HG03575 (cell line): Measurements from ENCODE around the gene RAP1B.
"Not testable (repeated sequence)": the region's sequence is repeated elsewhere in the genome, so short reads cannot be mapped to it uniquely, and the experiment has no call there.

Experiments
- ATAC-seq: cut with Tn5 transposase; IDR thresholded peaks from one replicate; pipeline ENCODE4 v1.9.1; 2021; ENCODE audit not compliant: unreplicated experiment, insufficient number of reproducible peaks, low FRiP score; ENCODE audit errors: extremely low read depth

RAP1B gene

GRCh38 chr12:68630050-68630449 lies 19.4 kb downstream of the RAP1B start:
- no peak for ATAC-seq

DNA sequence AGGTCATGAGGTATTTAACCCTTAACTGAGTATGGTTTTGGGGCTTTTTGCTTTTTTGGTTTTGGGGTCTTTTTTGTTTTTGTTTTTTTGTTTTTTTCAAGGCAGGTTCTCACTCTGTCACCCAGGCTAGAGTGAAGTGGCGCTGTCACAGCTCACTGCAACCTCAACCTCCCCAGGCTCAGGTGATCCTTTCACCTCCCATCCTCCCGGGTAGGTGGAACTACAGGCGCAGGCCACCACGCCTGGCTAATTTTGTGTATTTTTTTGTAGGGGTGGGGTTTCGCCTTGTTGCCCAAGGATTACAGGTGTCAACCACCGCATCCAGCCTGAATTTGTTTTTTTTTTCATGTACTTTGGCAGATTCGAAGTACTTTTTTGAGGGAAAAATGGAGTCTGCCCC lies 19.9 kb downstream of the RAP1B start:
- no peak for ATAC-seq

- no peak for ATAC-seq
These were observed 20.5 kb downstream of the RAP1B start for GRCh38 chr12:68631227-68631626.

- no peak for ATAC-seq
These were observed 21.8 kb downstream of the RAP1B start for GRCh38 chr12:68632486-68632885.

GRCh38 chr12:68633614-68634558 lies 23.2 kb downstream of the RAP1B start:
- ATAC-seq: no peak

GRCh38 chr12:68636268-68636667 lies 25.6 kb downstream of the RAP1B start:
- ATAC-seq: no peak

GRCh38 chr12:68637439-68637838 lies 26.7 kb downstream of the RAP1B start:
- not testable (repeated sequence) for ATAC-seq

GRCh38 chr12:68638171-68638570 lies 27.5 kb downstream of the RAP1B start:
- no peak for ATAC-seq

- no peak for ATAC-seq
These were observed 28.2 kb downstream of the RAP1B start for GRCh38 chr12:68638721-68639395.

DNA sequence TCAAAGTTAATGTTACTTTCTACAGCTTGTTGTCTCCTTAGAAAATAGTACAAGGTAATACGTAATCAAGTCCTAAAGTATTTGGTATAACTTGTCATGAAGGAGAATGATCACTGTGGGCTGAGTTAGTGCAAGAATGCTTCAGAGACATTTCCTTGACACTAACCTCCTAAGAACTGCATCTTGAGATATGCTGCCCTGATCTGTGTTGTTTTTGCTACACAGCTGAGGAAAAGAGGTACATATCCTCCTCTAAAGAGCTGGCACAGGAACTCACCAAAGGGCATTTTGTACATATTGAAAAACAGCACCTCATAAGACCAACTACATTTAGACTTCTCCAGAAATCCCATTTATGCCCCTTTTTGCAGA lies 28.7 kb downstream of the RAP1B start:
- ATAC-seq: no peak

DNA sequence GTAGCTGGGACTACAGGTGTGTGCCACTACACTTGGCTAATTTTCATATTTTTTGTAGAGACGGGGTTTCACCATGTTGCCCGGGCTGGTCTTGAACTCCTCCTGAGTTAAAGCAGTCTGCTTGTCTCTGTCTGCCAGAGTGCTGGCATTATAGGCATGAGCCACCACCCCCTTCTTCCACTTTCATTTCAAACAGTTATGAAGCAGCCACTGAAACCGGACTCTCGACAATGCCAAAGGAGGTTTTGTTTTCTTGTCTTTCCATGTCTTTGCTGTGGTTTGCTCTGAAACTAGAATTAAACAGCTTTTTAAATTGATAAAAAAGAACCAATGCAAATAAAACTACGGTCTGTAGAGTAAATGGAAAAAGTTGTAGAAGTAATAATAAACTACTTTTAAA lies 30.4 kb downstream of the RAP1B start:
- ATAC-seq: peak; percentile 72

- ATAC-seq: no peak
These were observed 35.8 kb downstream of the RAP1B start for GRCh38 chr12:68646484-68646883.

DNA sequence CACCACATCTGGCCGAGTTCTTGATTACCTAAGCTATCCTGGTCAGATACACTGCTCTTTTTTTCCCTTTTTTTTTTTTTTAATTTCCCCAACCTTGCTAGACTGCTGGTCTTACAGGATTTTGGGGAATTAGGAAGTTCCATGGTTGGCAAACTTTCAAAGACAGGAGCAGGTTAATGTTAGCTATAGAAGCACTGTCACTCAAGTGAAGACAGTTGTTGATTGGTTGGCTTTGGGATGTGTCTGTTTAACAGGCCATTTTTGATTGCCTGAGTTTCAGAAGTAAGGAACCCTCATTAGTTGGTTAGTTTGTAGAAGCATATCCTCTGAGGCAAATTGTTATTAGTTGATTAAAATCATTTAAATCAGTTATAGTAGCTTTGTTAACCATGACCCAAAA lies 36.8 kb downstream of the RAP1B start:
- ATAC-seq: no peak

DNA sequence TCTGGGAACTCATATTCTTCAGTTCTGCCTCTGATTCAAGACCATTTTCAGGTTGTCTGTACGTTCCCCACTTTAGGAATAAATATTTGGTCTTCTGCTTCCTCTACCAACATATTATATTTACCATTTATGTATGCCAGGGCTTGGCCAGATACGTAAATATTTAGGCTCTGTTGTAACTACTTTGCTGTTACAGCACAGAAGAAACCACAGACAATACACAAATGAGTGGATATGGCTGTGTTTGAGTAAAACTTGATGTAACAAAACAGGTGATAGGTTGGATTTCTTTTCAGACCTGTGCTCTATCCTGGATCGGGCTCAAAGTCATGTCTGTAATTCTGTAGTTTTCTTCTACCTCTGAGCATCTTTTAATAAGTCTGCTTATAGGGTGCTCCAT lies 37.5 kb downstream of the RAP1B start:
- no peak for ATAC-seq

GRCh38 chr12:68665016-68665569 lies 54.4 kb downstream of the RAP1B start:
- no peak for ATAC-seq

- ATAC-seq: no peak
These were observed 56.6 kb downstream of the RAP1B start for GRCh38 chr12:68667291-68667690.

DNA sequence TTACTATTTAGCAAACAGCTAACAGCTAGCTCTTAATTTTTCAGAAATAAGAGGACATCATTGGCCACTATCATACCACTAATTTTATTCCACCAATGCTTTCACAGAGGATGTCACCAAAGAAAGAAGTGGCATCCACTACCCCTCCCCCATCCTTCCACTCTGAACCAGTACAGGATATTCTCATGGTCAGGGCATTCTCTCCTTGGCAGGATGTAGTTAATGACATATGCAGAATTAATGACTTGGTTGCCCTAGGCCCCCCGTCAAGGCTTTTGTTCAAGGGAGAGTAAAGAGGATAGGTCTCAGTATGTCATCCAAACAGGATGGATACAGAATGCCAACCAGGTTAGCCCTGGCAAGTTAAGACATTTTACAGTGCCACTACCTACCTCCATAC lies 57.2 kb downstream of the RAP1B start:
- no peak for ATAC-seq

- no peak for ATAC-seq
These were observed 60.5 kb downstream of the RAP1B start for GRCh38 chr12:68671179-68671578.

GRCh38 chr12:68673788-68674187 lies 63.1 kb downstream of the RAP1B start:
- no peak for ATAC-seq

DNA sequence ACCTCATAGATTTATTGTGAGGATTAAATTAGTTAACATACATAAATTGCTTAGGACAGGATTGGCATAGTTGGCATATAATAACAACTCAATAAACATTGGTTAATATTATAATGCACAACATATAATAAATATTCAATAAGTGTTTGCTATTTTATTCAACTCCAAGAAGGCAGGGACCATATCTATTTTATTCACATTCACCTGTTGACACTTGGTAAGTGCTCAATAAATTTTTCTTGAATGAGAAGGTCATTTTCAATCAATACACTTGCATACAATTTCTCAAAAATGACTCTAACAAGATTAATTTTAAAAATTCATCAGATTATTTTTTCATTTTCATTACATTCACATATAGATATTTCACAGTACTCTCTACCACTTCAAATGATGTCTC lies 63.7 kb downstream of the RAP1B start:
- ATAC-seq: no peak
